CD14-positive monocyte (primary cell): ENCODE data around the gene LNP1. TPM values are rescaled to one million over a fixed set of nuclear protein-coding genes. Genes with fewer than 3 reads are reported as not detected.

ENCODE experiments used
- DNase-seq, 3 donors: peaks; one replicate each; pipeline ENCODE4 v3.0.0-alpha.2; 2011 to 2022
- H2AFZ ChIP-seq: 2 replicates; pipeline ENCODE4 v1.6.0; 2012; ENCODE audit warnings: mild to moderate bottlenecking, low read depth, low read length, inconsistent platforms; ENCODE audit not compliant: insufficient read depth, poor library complexity, severe bottlenecking
- H3K27ac ChIP-seq, 2 donors: 1 replicate in 1 of 2; 2 replicates in 1 of 2; pipeline ENCODE4 v1.5.1; 2012 to 2013; ENCODE audit warnings: low read length in 2 of 2, control low read depth in 1 of 2, inconsistent platforms in 1 of 2, low read depth in 1 of 2, mild to moderate bottlenecking in 1 of 2
- H3K27me3 ChIP-seq, 2 donors: one replicate each; pipeline versions ENCODE4 v1.6.0 to v1.6.1; 2011 to 2013; ENCODE audit warnings: low read length in 2 of 2; ENCODE audit not compliant: control insufficient read depth in 2 of 2, insufficient read depth in 2 of 2
- H3K36me3 ChIP-seq, 2 donors: replicated peaks in 1 of 2; 1 replicate in 1 of 2; 2 replicates in 1 of 2; pipeline versions ENCODE4 v1.5.1 to v1.6.1; 2012 to 2013; ENCODE audit warnings: low read length in 2 of 2, control low read depth in 1 of 2, inconsistent platforms in 1 of 2, mild to moderate bottlenecking in 1 of 2; ENCODE audit not compliant: insufficient read depth in 2 of 2, control insufficient read depth in 1 of 2
- H3K4me1 ChIP-seq, 2 donors: 1 replicate in 1 of 2; 2 replicates in 1 of 2; pipeline versions ENCODE4 v1.5.1 to v1.6.1; 2012 to 2013; ENCODE audit warnings: low read length in 2 of 2, control low read depth in 1 of 2, inconsistent platforms in 1 of 2, mild to moderate bottlenecking in 1 of 2, moderate library complexity in 1 of 2; ENCODE audit not compliant: insufficient read depth in 2 of 2, control insufficient read depth in 1 of 2
- H3K4me2 ChIP-seq: replicated peaks from 2 replicates; pipeline ENCODE3; 2012; ENCODE audit warnings: low read length, moderate library complexity, mild to moderate bottlenecking; ENCODE audit not compliant: poor library complexity, severe bottlenecking; ENCODE audit errors: extremely low read depth
- H3K4me3 ChIP-seq, 3 experiments: fragments of 200-600 bp in 1 of 3; sonication (generic) in 1 of 3; replicated peaks in 1 of 3; 1 replicate in 2 of 3; 2 replicates in 1 of 3; pipeline ENCODE4 v1.5.1; 2011 to 2013; ENCODE audit warnings: low read length in 3 of 3, mild to moderate bottlenecking in 3 of 3, control low read depth in 2 of 3, low read depth in 2 of 3, inconsistent platforms in 1 of 3, moderate library complexity in 1 of 3
- H3K79me2 ChIP-seq: 2 replicates; pipeline ENCODE4 v1.6.0; 2012; ENCODE audit warnings: mild to moderate bottlenecking, control low read depth, inconsistent platforms, low read length, moderate library complexity; ENCODE audit not compliant: insufficient read depth
- H3K9ac ChIP-seq: 2 replicates; pipeline ENCODE4 v1.6.0; 2017; ENCODE audit warnings: low read length, mild to moderate bottlenecking; ENCODE audit not compliant: insufficient read depth, poor library complexity, severe bottlenecking
- H3K9me3 ChIP-seq, 2 donors: replicated peaks in 1 of 2; 1 replicate in 1 of 2; 2 replicates in 1 of 2; pipeline versions ENCODE4 v1.5.1 to v1.6.1; 2012 to 2013; ENCODE audit warnings: low read length in 2 of 2, control low read depth in 1 of 2; ENCODE audit not compliant: control insufficient read depth in 1 of 2, insufficient read depth in 1 of 2
- H4K20me1 ChIP-seq: 2 replicates; pipeline ENCODE4 v1.6.0; 2012; ENCODE audit warnings: mild to moderate bottlenecking, low read length, control low read depth, moderate library complexity; ENCODE audit not compliant: insufficient read depth
- H3K27ac Mint-ChIP-seq, 7 donors: one replicate each; pipeline ENCODE4 v1.8.0; 2020; ENCODE audit warnings: mild to moderate bottlenecking in 7 of 7, mixed read lengths in 7 of 7, moderate library complexity in 6 of 7, inconsistent platforms in 2 of 7
- H3K27me3 Mint-ChIP-seq, 3 donors: one replicate each; pipeline ENCODE4 v1.8.0; 2021 to 2022; ENCODE audit warnings: low read depth in 3 of 3, mild to moderate bottlenecking in 3 of 3, mixed read lengths in 3 of 3, moderate library complexity in 3 of 3, inconsistent platforms in 1 of 3
- H3K36me3 Mint-ChIP-seq, 2 donors: one replicate each; pipeline ENCODE4 v1.8.0; 2020; ENCODE audit warnings: mixed read lengths in 2 of 2, inconsistent platforms in 1 of 2, mild to moderate bottlenecking in 1 of 2
- H3K4me1 Mint-ChIP-seq: one replicate; pipeline ENCODE4 v1.8.0; 2020; ENCODE audit warnings: mild to moderate bottlenecking, mixed read lengths
- H3K4me3 Mint-ChIP-seq, 2 donors: one replicate each; pipeline ENCODE4 v1.8.0; 2020; ENCODE audit warnings: mild to moderate bottlenecking in 2 of 2, mixed read lengths in 2 of 2, moderate library complexity in 1 of 2
- H3K9me3 Mint-ChIP-seq, 7 donors: one replicate each; pipeline ENCODE4 v1.8.0; 2020 to 2022; ENCODE audit warnings: mixed read lengths in 7 of 7, mild to moderate bottlenecking in 6 of 7, moderate library complexity in 6 of 7, inconsistent platforms in 2 of 7
- CTCF ChIP-seq: fragments of 200-600 bp; IDR thresholded peaks from one replicate; pipeline ENCODE4 v1.8.0; 2022; ENCODE audit warnings: antibody characterized with exemption, mild to moderate bottlenecking
- WGBS: methylation state at CpG from one replicate; pipeline ENCODE4 v1.1.5; 2013; ENCODE audit warnings: missing lambda C conversion rate; ENCODE audit not compliant: insufficient coverage; 5-methylcytosine and 5-hydroxymethylcytosine counted together
- intact Hi-C, 2 donors: fragments of 100-400 bp; cut with micrococcal nuclease; formaldehyde crosslinking; loops; one replicate each; pipeline versions ENCODE4 v1.15.0 to v1.15.1; 2023
- polyA plus RNA-seq, 3 donors: library from polyadenylated mRNA; depleted of rRNA in 1 of 3; unstranded in 2 of 3; stranded (reverse) in 1 of 3; fragments of 300-500 nt in 2 of 3; fragments of >200 nt in 1 of 3; fragmentation: Illumina TruSeq in 2 of 3; gene quantifications; 1 replicate in 2 of 3; 2 replicates in 1 of 3; pipeline ENCODE4 v1.2.3, GENCODE V29; 2012 to 2021

Gene LNP1
- polyA plus RNA-seq, 3 donors, result 0.07 to 0.26 (median 0.08) TPM

- peaks cover 0 to 2% (median 0%) of the 10 kb centered on the region in 3 donors for H3K27me3 Mint-ChIP-seq
- peak overlapping the region in 1 of 2 donors; percentile 86 for H3K27ac ChIP-seq
- peak overlapping the region in 3 of 7 donors; percentile 91 to 97 (median 94) for H3K27ac Mint-ChIP-seq
- H3K4me3 Mint-ChIP-seq, result peak overlapping the region; percentile 89 to 99
- TF ChIP-seq CTCF, result no peak
- no peak overlapping the region for H3K9ac ChIP-seq
- peak overlapping the region; percentile 92 for H2AFZ ChIP-seq
- no peaks in the 10 kb centered on the region for H3K36me3 ChIP-seq
- peak overlapping the region; percentile 86 to 96 (median 91) for H3K4me3 ChIP-seq
- peaks cover 0 to 3% of the 10 kb centered on the region in 2 donors for H3K9me3 ChIP-seq
- H3K4me1 Mint-ChIP-seq, result peaks cover 39% of the 10 kb centered on the region
- no peaks in the 10 kb centered on the region for H3K27me3 ChIP-seq
- H3K36me3 Mint-ChIP-seq, result peaks cover 4 to 7% of the 10 kb centered on the region in 2 donors
- H4K20me1 ChIP-seq, result peaks cover 11% of the 10 kb centered on the region
- H3K79me2 ChIP-seq, result peaks cover 45% of the 10 kb centered on the region
- peaks cover 25 to 29% of the 10 kb centered on the region in 2 donors for H3K4me1 ChIP-seq
- WGBS, result no CpG with 5 or more reads among the region's 2 CpGs
- DNase-seq, result no peak
- peaks cover under 1 to 8% (median 5%) of the 10 kb centered on the region in 7 donors for H3K9me3 Mint-ChIP-seq
- intact Hi-C loops, result loop anchor here (5.0 kb wide), 2 partner anchors 140 to 310 kb away; partner anchors contain the start of gene TBC1D23 (in 1 of the 2)
- H3K4me2 ChIP-seq, result peak overlapping the region; percentile 92
These were observed 917 bp downstream of the LNP1 start for GRCh38 chr3:100402256-100402655.

DNA sequence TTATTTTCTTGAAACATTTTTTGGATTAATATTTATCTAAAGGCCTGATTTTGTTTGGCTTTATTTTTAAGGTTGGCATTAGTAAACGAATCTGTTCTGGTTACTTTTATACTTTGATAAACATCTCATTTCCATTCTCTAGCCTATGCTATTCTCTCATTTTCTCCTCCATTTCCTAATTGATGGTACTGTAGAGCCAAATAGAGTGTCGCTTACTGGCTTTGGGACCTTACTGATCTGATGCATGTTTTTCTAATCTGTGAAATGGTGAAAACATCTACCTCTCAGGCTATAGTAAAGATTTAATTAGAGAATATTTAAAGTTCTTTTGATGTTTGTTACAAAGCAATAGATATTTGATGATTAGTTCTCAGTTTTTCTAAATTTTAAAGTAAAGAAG is 1.6 kb downstream of the LNP1 start:
- Histone ChIP-seq H3K4me1 (peaks cover 25 to 29% of the 10 kb centered on the region in 2 donors), H3K27me3 (no peaks in the 10 kb centered on the region), H3K4me2 (no peak overlapping the region), H3K36me3 (no peaks in the 10 kb centered on the region), H3K9me3 (peaks cover 0 to 9% of the 10 kb centered on the region in 2 donors), H3K79me2 (peaks cover 38% of the 10 kb centered on the region), H3K4me3 (no peak overlapping the region), H3K27ac (no peak overlapping the region), H4K20me1 (peaks cover 7% of the 10 kb centered on the region), H2AFZ (no peak overlapping the region), H3K9ac (no peak overlapping the region)
- WGBS, result no CpG with 5 or more reads among the region's 2 CpGs
- Mint-ChIP-seq H3K27ac (no peak overlapping the region), H3K4me1 (peaks cover 37% of the 10 kb centered on the region), H3K4me3 (no peak overlapping the region), H3K9me3 (peaks cover 7 to 15% (median 10%) of the 10 kb centered on the region in 7 donors), H3K36me3 (peaks cover 1 to 6% of the 10 kb centered on the region in 2 donors), H3K27me3 (peaks cover 0 to 2% (median 0%) of the 10 kb centered on the region in 3 donors)
- intact Hi-C loops, result loop anchor here (5.0 kb wide), 2 partner anchors 141 to 309 kb away; partner anchors contain the start of gene TBC1D23 (in 1 of the 2)
- no peak for DNase-seq
- TF ChIP-seq CTCF, result no peak
